Pancreas (tissue), 10 donors: ENCODE results near the gene SORL1-AS1.

Source experiments
- ATAC-seq, 4 donors: fragments of 200-7000 bp; cut with Tn5 transposase; one replicate each; pipeline versions ENCODE4 v1.8.0 to v1.9.1; 2020; ENCODE audit warnings: mild to moderate bottlenecking in 4 of 4, moderate library complexity in 4 of 4
- DNase-seq, 6 donors: peaks; one replicate each; pipeline ENCODE4 v3.0.0-alpha.2; 2020
- FAIRE-seq: peaks from 2 replicates; lab custom pipeline; 2012; peaks lifted over from hg19 to GRCh38; lab: Jason Lieb, UNC
- H3K27ac ChIP-seq, 4 donors: fragments of 200-600 bp; sonication (generic); 1 replicate in 3 of 4; 2 replicates in 1 of 4; pipeline versions ENCODE4 v1.5.0 to v1.8.0; 2020
- H3K27me3 ChIP-seq, 4 donors: fragments of 200-600 bp; one replicate each; pipeline ENCODE4 v1.8.0; 2021
- H3K36me3 ChIP-seq, 3 donors: fragments of 200-600 bp; sonication (generic) in 1 of 3; one replicate each; pipeline versions ENCODE4 v1.5.0 to v1.8.0; 2020 to 2021
- H3K4me1 ChIP-seq, 3 donors: fragments of 200-600 bp; one replicate each; pipeline ENCODE4 v1.8.0; 2021
- H3K4me3 ChIP-seq, 4 donors: fragments of 200-600 bp; sonication (generic) in 2 of 4; one replicate each; pipeline versions ENCODE4 v1.5.0 to v1.8.0; 2020 to 2021
- H3K9me3 ChIP-seq, 4 donors: fragments of 200-600 bp; one replicate each; pipeline ENCODE4 v1.8.0; 2021
- WGBS, 2 donors: extraction: QIAGEN DNeasy Blood & Tissue Kit; methylation state at CpG; one replicate each; pipeline ENCODE4 v1.1.7; 2013; 5-methylcytosine and 5-hydroxymethylcytosine counted together
- intact Hi-C, 3 donors: fragments of 100-400 bp; cut with DNase I; formaldehyde crosslinking; loops; one replicate each; pipeline versions ENCODE4 v1.11.1 to v1.14.2; 2022
- TF ChIP-seq, protein P1 (sequence below), 4 donors: fragments of 200-600 bp; sonication (generic) in 3 of 4; IDR thresholded peaks; one replicate each; pipeline versions ENCODE4 v1.5.0 to v1.8.0; 2021; ENCODE audit warnings: antibody characterized with exemption in 4 of 4
- donor health status: healthy with polysubstance abuse.
- donor health status: DM: no; HTN: no; CAD: no; lungs with moderate emphysema.
- donor health status: DM: no; HTN: no; CAD: no.
- donor health status: control.
- donor health status: control.
- donor health status: Bipolar disorder and iron deficiency.
- donor health status: DM: yes; HTN: yes; CAD: no.
- donor health status: DM: no; HTN: no; CAD: no.
- donor health status: DM: no; HTN: no; CAD: no.
- donor health status: DM: yes; HTN: yes; CAD: no.

SORL1-AS1 gene

DNA sequence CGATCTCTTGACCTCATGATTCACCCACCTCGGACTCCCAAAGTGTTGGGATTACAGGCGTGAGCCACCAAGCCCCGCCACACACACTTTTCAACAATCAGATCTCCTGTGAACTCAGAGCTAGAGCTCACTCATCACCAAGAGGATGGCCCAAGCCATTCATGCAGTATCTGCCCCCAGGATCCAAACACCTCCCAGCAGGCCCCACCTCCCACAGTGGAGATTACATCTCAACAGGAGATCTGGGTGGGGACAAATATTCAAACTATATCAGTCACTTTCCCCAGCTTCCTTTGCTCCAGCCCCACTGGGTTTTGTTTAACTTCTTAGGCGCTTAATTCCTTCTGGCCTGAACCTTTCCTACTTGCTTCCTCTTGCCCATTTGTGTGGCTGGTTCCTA is 26.9 kb downstream of the SORL1-AS1 start:
- no peak overlapping the region for H3K27ac ChIP-seq
- H3K27me3 ChIP-seq: peaks cover 0 to 5% (median 0%) of the 10 kb centered on the region in 4 donors
- no peak overlapping the region for H3K4me3 ChIP-seq
- H3K36me3 ChIP-seq: no peaks in the 10 kb centered on the region
- intact Hi-C loops: no loop called here
- TF ChIP-seq, protein P1, sequence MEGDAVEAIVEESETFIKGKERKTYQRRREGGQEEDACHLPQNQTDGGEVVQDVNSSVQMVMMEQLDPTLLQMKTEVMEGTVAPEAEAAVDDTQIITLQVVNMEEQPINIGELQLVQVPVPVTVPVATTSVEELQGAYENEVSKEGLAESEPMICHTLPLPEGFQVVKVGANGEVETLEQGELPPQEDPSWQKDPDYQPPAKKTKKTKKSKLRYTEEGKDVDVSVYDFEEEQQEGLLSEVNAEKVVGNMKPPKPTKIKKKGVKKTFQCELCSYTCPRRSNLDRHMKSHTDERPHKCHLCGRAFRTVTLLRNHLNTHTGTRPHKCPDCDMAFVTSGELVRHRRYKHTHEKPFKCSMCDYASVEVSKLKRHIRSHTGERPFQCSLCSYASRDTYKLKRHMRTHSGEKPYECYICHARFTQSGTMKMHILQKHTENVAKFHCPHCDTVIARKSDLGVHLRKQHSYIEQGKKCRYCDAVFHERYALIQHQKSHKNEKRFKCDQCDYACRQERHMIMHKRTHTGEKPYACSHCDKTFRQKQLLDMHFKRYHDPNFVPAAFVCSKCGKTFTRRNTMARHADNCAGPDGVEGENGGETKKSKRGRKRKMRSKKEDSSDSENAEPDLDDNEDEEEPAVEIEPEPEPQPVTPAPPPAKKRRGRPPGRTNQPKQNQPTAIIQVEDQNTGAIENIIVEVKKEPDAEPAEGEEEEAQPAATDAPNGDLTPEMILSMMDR (IDR thresholded peaks at IDR 0.05): no peak
- FAIRE-seq (no peak), DNase-seq (no peak), ATAC-seq (no peak)
- no peaks in the 10 kb centered on the region for H3K4me1 ChIP-seq
- 87 to 91% methylated on average over 5 of the region's 5 CpGs for WGBS, 2 donors
- H3K9me3 ChIP-seq: no peaks in the 10 kb centered on the region

- DNase-seq (no peak), ATAC-seq (no peak), FAIRE-seq (no peak)
- Histone ChIP-seq H3K9me3 (no peaks in the 10 kb centered on the region), H3K4me1 (peaks cover 0 to 5% (median 0%) of the 10 kb centered on the region in 3 donors), H3K27ac (no peak overlapping the region), H3K4me3 (no peak overlapping the region), H3K27me3 (peaks cover 0 to 4% (median 0%) of the 10 kb centered on the region in 4 donors), H3K36me3 (no peaks in the 10 kb centered on the region)
- TF ChIP-seq, protein P1 (IDR thresholded peaks at IDR 0.05): no peak
- 50 to 68% methylated on average over 4 of the region's 4 CpGs for WGBS, 2 donors
- intact Hi-C loops: no loop called here
Observed at GRCh38 chr11:121422675-121423074, 30.1 kb downstream of the SORL1-AS1 start.

DNA sequence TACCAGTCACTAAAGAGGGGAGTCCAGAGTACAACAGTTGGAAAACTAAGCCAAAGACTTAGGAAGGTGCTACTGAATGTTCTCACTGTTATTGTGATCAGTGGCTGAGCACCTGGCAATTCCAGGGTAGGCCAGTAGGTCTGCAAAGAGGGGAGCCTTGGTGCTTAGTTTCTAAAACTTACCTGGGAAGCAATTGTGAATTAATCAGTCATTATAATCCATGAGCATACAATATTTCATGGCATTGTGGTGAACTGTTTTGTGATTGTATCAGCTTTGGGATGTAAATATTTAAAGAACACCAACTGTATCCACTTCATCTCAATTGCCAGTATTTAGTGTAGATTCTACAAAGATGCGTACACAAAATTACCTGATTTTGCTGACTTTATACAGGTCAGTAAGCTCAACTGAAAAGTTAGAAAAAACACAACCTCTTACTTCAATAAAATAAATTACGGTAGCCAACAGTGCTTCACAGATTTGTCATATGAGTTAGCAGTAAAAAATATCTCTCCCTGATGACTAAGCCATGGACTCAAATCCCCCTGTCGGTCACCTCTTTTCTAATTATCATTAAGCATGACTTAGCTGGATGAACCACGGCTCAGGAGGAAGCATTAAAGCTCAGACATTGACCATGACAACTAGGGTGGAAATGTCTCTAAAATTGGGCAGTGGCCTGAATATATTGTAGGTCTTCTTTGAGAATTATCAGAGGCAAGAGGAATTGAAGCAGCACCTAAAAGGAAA is 31.4 kb downstream of the SORL1-AS1 start:
- H3K27me3 ChIP-seq: no peaks in the 10 kb centered on the region
- WGBS, 2 donors: 51 to 62% methylated on average over 4 of the region's 4 CpGs
- no peak overlapping the region for H3K4me3 ChIP-seq
- TF ChIP-seq, protein P1 (IDR thresholded peaks at IDR 0.05): no peak
- H3K27ac ChIP-seq: no peak overlapping the region
- H3K4me1 ChIP-seq: peaks cover 0 to 17% (median 0%) of the 10 kb centered on the region in 3 donors
- H3K36me3 ChIP-seq: no peaks in the 10 kb centered on the region
- no peaks in the 10 kb centered on the region for H3K9me3 ChIP-seq
- intact Hi-C loops: no loop called here
- DNase-seq: no peak
- ATAC-seq: no peak
- no peak for FAIRE-seq

DNA sequence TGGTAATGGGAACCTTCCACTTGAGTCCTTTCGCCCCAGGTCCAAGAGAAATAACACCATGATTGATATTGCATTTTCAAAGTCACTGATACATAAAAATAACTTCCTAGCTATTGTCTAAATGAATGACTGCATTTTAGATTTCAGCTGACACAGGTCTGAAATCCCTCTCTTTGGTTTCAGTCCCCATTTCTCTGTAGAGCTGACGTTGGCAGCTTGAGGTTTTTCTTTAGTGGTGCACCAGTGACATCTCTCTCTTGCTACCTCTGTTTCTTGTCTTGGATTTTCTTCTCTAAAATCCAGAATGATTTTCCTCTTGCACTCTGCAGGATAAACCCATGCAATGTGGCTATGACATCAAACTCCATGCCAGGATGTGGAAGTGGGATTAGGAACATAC is 32.4 kb downstream of the SORL1-AS1 start:
- no peak for DNase-seq
- ATAC-seq: no peak
- no peak for FAIRE-seq
- Histone ChIP-seq H3K27me3 (no peaks in the 10 kb centered on the region), H3K4me3 (no peak overlapping the region), H3K27ac (no peak overlapping the region), H3K4me1 (peaks cover 0 to 17% (median 0%) of the 10 kb centered on the region in 3 donors), H3K9me3 (no peaks in the 10 kb centered on the region), H3K36me3 (no peaks in the 10 kb centered on the region)
- TF ChIP-seq, protein P1 (IDR thresholded peaks at IDR 0.05): no peak
- intact Hi-C loops: no loop called here
- WGBS, 2 donors: 65 to 71% methylated on average over 2 of the region's 2 CpGs

GRCh38 chr11:121419836-121420235 is 32.9 kb downstream of the SORL1-AS1 start:
- Histone ChIP-seq H3K36me3 (no peaks in the 10 kb centered on the region), H3K9me3 (no peaks in the 10 kb centered on the region), H3K27ac (no peak overlapping the region), H3K27me3 (no peaks in the 10 kb centered on the region), H3K4me3 (no peak overlapping the region), H3K4me1 (peaks cover 0 to 17% (median 0%) of the 10 kb centered on the region in 3 donors)
- no peak for ATAC-seq
- 55 to 56% methylated on average over 4 of the region's 4 CpGs for WGBS, 2 donors
- DNase-seq: no peak
- FAIRE-seq: no peak
- TF ChIP-seq, protein P1 (IDR thresholded peaks at IDR 0.05): no peak
- intact Hi-C loops: no loop called here
